Liver (tissue), 9 donors: ENCODE measurements around the gene PINLYP. TPM values are rescaled to one million over a fixed set of nuclear protein-coding genes. Genes with fewer than 3 reads are reported as not detected.

Source experiments
- DNase-seq: peaks from one replicate; pipeline ENCODE4 v3.0.0-alpha.2; 2017; ENCODE audit warnings: low spot score
- H3K27ac ChIP-seq, 2 donors: one replicate each; pipeline ENCODE4 v1.7.0; 2013; ENCODE audit warnings: inconsistent platforms in 2 of 2, low read length in 2 of 2, control low read depth in 1 of 2, low read depth in 1 of 2, mild to moderate bottlenecking in 1 of 2
- H3K27me3 ChIP-seq, 4 donors: one replicate each; pipeline versions ENCODE4 v1.6.1 to v1.7.0; 2013; ENCODE audit warnings: low read length in 3 of 4, inconsistent platforms in 1 of 4, mild to moderate bottlenecking in 1 of 4, moderate library complexity in 1 of 4; ENCODE audit not compliant: control insufficient read depth in 4 of 4, insufficient read depth in 4 of 4
- H3K36me3 ChIP-seq, 4 donors: one replicate each; pipeline versions ENCODE4 v1.6.1 to v1.7.0; 2013; ENCODE audit warnings: low read length in 3 of 4, mild to moderate bottlenecking in 3 of 4, low read depth in 1 of 4, moderate library complexity in 1 of 4; ENCODE audit not compliant: control insufficient read depth in 4 of 4, insufficient read depth in 3 of 4
- H3K4me1 ChIP-seq, 4 donors: one replicate each; pipeline versions ENCODE4 v1.6.1 to v1.7.0; 2013; ENCODE audit warnings: low read length in 3 of 4, mild to moderate bottlenecking in 3 of 4, moderate library complexity in 1 of 4; ENCODE audit not compliant: control insufficient read depth in 4 of 4, insufficient read depth in 4 of 4
- H3K4me3 ChIP-seq, 3 donors: one replicate each; pipeline versions ENCODE4 v1.6.1 to v1.7.0; 2013; ENCODE audit warnings: low read length in 3 of 3, control low read depth in 1 of 3, low read depth in 1 of 3, mild to moderate bottlenecking in 1 of 3
- H3K9ac ChIP-seq, 2 donors: one replicate each; pipeline ENCODE4 v1.7.0; 2013; ENCODE audit warnings: low read length in 2 of 2, mild to moderate bottlenecking in 2 of 2, moderate library complexity in 2 of 2, control low read depth in 1 of 2, low read depth in 1 of 2
- H3K9me3 ChIP-seq, 4 donors: one replicate each; pipeline versions ENCODE4 v1.6.1 to v1.7.0; 2013; ENCODE audit warnings: low read length in 3 of 4; ENCODE audit not compliant: control insufficient read depth in 4 of 4
- EGR1 ChIP-seq, 2 donors: IDR thresholded peaks; 2 replicates each; pipeline ENCODE4 v1.6.1; 2016 to 2018; ENCODE audit warnings: antibody characterized with exemption in 2 of 2, low read depth in 2 of 2
- FOXA1 ChIP-seq: IDR thresholded peaks from 2 replicates; pipeline ENCODE4 v1.6.1; 2016; ENCODE audit warnings: antibody characterized with exemption
- FOXA2 ChIP-seq: IDR thresholded peaks from 2 replicates; pipeline ENCODE4 v1.6.1; 2016; ENCODE audit warnings: antibody characterized with exemption
- GABPA ChIP-seq, 2 donors: IDR thresholded peaks in 1 of 2; conservative IDR thresholded peaks in 1 of 2; 2 replicates each; pipeline ENCODE4 v1.6.1; 2016; ENCODE audit warnings: antibody characterized with exemption in 2 of 2, mild to moderate bottlenecking in 1 of 2, moderate library complexity in 1 of 2
- HNF4A ChIP-seq, 2 donors: conservative IDR thresholded peaks; 2 replicates each; pipeline ENCODE4 v1.6.1; 2016; ENCODE audit warnings: antibody characterized with exemption in 2 of 2, mild to moderate bottlenecking in 2 of 2
- JUND ChIP-seq, 2 donors: IDR thresholded peaks; 2 replicates each; pipeline ENCODE4 v1.6.1; 2016; ENCODE audit warnings: antibody characterized with exemption in 2 of 2
- NR2F2 ChIP-seq: IDR thresholded peaks from 2 replicates; pipeline ENCODE4 v1.6.1; 2016; ENCODE audit warnings: antibody characterized with exemption
- RAD21 ChIP-seq, 2 donors: IDR thresholded peaks; 2 replicates each; pipeline ENCODE4 v1.6.1; 2016; ENCODE audit warnings: antibody characterized with exemption in 2 of 2, mild to moderate bottlenecking in 2 of 2
- RXRA ChIP-seq, 2 donors: IDR thresholded peaks; 2 replicates each; pipeline ENCODE4 v1.6.1; 2017 to 2018; ENCODE audit warnings: antibody characterized with exemption in 2 of 2, mild to moderate bottlenecking in 1 of 2
- SP1 ChIP-seq: IDR thresholded peaks from 2 replicates; pipeline ENCODE4 v1.6.1; 2018; ENCODE audit warnings: antibody characterized with exemption, mild to moderate bottlenecking
- TAF1 ChIP-seq: conservative IDR thresholded peaks from 2 replicates; pipeline ENCODE4 v1.6.1; 2016; ENCODE audit warnings: antibody characterized with exemption, mild to moderate bottlenecking
- YY1 ChIP-seq: IDR thresholded peaks from 2 replicates; pipeline ENCODE4 v1.6.1; 2016; ENCODE audit warnings: antibody characterized with exemption, mild to moderate bottlenecking
- WGBS: extraction: QIAGEN DNeasy Blood & Tissue Kit; methylation state at CpG from one replicate; pipeline ENCODE4 v1.1.7; 2013; 5-methylcytosine and 5-hydroxymethylcytosine counted together
- polyA plus RNA-seq, 2 donors: library from polyadenylated mRNA; stranded (reverse) in 1 of 2; unstranded in 1 of 2; fragments of 200-250 nt in 1 of 2; fragments of >200 nt in 1 of 2; fragmentation: Nextera tagmentation in 1 of 2; extraction: Ambion mirVana in 1 of 2; gene quantifications; one replicate each; pipeline versions ENCODE4 v1.2.1 to v1.2.3, GENCODE V29; 2013 to 2015
- total RNA-seq, 2 donors: library from RNA; depleted of rRNA; stranded (reverse); fragments of >200 nt; gene quantifications; one replicate each; pipeline ENCODE4 v1.2.3, GENCODE V29; 2014
- TF ChIP-seq, protein P1 (sequence below): IDR thresholded peaks from 2 replicates; pipeline ENCODE4 v1.6.1; 2016; ENCODE audit warnings: antibody characterized with exemption, mild to moderate bottlenecking
- TF ChIP-seq, protein P2 (sequence below): IDR thresholded peaks from 2 replicates; pipeline ENCODE4 v1.6.1; 2016; ENCODE audit warnings: antibody characterized with exemption
- TF ChIP-seq, protein P3 (sequence below): IDR thresholded peaks from 2 replicates; pipeline ENCODE4 v1.6.1; 2016; ENCODE audit warnings: antibody characterized with exemption
- TF ChIP-seq, protein P4 (sequence below): IDR thresholded peaks from 2 replicates; pipeline ENCODE4 v1.6.1; 2016; ENCODE audit warnings: antibody characterized with exemption
- TF ChIP-seq, protein P5 (sequence below): fragments of 150-350 bp; IDR thresholded peaks from 2 replicates; pipeline ENCODE4 v1.5.1; 2017; ENCODE audit warnings: improper control_type of control experiment, low read depth, low read length; ENCODE audit not compliant: missing input control
- donor health status: healthy.
- donor health status: healthy.
- donor health status: healthy.
- donor health status: healthy.
- donor health status: healthy.

Gene PINLYP
- total and polyA plus RNA-seq, 4 donors, result 0.42 to 4.3 (median 0.57) TPM

DNA sequence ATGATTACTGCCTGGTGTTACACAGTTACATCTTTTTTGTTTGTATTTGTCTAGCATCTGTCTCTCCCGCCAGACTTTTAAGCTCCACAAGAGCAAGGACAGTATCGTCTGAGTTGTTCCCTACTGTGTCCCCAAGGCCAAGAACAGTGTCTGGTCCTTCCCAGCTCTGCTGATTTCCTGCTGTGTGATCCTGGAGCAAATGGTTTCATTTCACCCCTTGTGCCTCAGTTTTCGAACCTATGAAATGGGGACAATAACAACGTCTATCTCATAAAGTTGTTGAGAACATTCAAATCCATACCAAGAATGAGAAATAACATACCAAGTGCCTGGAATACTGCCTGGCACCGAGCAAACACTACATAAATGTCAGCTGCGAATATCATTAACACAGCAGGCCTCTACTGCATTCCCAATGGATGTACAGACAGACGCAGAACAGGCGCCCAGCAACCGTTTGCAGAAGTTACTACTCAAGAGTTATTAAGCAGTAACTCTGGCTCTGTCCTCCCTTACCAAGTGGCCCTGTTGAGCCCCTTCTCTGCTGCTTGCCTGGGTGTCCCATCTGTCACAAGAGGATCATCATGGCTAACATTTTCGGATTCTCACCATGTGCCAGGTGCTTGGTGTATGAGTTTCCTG, 11.7 kb upstream of the PINLYP start:
- H3K36me3 ChIP-seq, result peaks cover 0 to 7% (median 2%) of the 10 kb centered on the region in 4 donors
- H3K4me1 ChIP-seq, result no peaks in the 10 kb centered on the region
- H3K27ac ChIP-seq, result peak overlapping the region in 1 of 2 donors; percentile 0
- DNase-seq, result no peak
- H3K27me3 ChIP-seq, result no peaks in the 10 kb centered on the region
- H3K4me3 ChIP-seq, result no peak overlapping the region
- WGBS, result 89% methylated on average over 10 of the region's 10 CpGs
- H3K9me3 ChIP-seq, result no peaks in the 10 kb centered on the region
- no peak overlapping the region for H3K9ac ChIP-seq
- no peak for TF ChIP-seq FOXA2
- no peak for TF ChIP-seq RAD21 (IDR thresholded peaks at IDR 0.05)
- TF ChIP-seq, protein P1, sequence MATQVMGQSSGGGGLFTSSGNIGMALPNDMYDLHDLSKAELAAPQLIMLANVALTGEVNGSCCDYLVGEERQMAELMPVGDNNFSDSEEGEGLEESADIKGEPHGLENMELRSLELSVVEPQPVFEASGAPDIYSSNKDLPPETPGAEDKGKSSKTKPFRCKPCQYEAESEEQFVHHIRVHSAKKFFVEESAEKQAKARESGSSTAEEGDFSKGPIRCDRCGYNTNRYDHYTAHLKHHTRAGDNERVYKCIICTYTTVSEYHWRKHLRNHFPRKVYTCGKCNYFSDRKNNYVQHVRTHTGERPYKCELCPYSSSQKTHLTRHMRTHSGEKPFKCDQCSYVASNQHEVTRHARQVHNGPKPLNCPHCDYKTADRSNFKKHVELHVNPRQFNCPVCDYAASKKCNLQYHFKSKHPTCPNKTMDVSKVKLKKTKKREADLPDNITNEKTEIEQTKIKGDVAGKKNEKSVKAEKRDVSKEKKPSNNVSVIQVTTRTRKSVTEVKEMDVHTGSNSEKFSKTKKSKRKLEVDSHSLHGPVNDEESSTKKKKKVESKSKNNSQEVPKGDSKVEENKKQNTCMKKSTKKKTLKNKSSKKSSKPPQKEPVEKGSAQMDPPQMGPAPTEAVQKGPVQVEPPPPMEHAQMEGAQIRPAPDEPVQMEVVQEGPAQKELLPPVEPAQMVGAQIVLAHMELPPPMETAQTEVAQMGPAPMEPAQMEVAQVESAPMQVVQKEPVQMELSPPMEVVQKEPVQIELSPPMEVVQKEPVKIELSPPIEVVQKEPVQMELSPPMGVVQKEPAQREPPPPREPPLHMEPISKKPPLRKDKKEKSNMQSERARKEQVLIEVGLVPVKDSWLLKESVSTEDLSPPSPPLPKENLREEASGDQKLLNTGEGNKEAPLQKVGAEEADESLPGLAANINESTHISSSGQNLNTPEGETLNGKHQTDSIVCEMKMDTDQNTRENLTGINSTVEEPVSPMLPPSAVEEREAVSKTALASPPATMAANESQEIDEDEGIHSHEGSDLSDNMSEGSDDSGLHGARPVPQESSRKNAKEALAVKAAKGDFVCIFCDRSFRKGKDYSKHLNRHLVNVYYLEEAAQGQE, result no peak
- TF ChIP-seq, protein P2, sequence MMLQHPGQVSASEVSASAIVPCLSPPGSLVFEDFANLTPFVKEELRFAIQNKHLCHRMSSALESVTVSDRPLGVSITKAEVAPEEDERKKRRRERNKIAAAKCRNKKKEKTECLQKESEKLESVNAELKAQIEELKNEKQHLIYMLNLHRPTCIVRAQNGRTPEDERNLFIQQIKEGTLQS, result no peak
- TF ChIP-seq TAF1, result no peak
- TF ChIP-seq, protein P3, sequence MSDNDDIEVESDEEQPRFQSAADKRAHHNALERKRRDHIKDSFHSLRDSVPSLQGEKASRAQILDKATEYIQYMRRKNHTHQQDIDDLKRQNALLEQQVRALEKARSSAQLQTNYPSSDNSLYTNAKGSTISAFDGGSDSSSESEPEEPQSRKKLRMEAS, result no peak
- no peak for TF ChIP-seq JUND (IDR thresholded peaks at IDR 0.05)
- TF ChIP-seq, protein P4, sequence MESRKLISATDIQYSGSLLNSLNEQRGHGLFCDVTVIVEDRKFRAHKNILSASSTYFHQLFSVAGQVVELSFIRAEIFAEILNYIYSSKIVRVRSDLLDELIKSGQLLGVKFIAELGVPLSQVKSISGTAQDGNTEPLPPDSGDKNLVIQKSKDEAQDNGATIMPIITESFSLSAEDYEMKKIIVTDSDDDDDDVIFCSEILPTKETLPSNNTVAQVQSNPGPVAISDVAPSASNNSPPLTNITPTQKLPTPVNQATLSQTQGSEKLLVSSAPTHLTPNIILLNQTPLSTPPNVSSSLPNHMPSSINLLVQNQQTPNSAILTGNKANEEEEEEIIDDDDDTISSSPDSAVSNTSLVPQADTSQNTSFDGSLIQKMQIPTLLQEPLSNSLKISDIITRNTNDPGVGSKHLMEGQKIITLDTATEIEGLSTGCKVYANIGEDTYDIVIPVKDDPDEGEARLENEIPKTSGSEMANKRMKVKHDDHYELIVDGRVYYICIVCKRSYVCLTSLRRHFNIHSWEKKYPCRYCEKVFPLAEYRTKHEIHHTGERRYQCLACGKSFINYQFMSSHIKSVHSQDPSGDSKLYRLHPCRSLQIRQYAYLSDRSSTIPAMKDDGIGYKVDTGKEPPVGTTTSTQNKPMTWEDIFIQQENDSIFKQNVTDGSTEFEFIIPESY, result no peak
- no peak for TF ChIP-seq HNF4A (conservative IDR thresholded peaks at IDR 0.05)
- TF ChIP-seq FOXA1, result no peak
- no peak for TF ChIP-seq SP1
- TF ChIP-seq RXRA (IDR thresholded peaks at IDR 0.05), result no peak
- no peak for TF ChIP-seq NR2F2

DNA sequence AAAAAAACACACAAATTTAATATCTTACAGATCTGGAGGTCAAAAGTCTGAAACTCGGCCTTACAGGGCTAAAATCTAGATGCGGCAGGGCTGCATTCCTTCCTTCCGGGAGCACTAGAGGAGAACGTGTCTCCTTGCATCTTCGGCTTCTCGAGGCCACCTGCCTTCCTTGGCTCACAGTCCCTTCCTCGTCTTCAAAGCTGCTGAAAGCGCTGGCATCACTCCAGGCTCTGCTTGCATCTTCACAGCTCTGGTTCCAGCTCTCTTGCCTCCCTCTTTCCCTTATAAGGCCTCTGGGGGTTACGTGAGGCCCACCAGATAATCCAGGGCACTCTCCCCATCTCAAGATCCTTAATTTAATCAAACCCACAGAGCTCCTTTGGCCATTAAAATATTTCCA, 10.8 kb upstream of the PINLYP start:
- TF ChIP-seq RAD21 (IDR thresholded peaks at IDR 0.05), result no peak
- TF ChIP-seq JUND (IDR thresholded peaks at IDR 0.05), result no peak
- no peak for TF ChIP-seq GABPA (IDR thresholded peaks at IDR 0.05 in 1 of 2, conservative IDR thresholded peaks at IDR 0.05 in 1 of 2)
- TF ChIP-seq, protein P5, sequence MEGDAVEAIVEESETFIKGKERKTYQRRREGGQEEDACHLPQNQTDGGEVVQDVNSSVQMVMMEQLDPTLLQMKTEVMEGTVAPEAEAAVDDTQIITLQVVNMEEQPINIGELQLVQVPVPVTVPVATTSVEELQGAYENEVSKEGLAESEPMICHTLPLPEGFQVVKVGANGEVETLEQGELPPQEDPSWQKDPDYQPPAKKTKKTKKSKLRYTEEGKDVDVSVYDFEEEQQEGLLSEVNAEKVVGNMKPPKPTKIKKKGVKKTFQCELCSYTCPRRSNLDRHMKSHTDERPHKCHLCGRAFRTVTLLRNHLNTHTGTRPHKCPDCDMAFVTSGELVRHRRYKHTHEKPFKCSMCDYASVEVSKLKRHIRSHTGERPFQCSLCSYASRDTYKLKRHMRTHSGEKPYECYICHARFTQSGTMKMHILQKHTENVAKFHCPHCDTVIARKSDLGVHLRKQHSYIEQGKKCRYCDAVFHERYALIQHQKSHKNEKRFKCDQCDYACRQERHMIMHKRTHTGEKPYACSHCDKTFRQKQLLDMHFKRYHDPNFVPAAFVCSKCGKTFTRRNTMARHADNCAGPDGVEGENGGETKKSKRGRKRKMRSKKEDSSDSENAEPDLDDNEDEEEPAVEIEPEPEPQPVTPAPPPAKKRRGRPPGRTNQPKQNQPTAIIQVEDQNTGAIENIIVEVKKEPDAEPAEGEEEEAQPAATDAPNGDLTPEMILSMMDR, result no peak
- TF ChIP-seq FOXA2, result no peak
- TF ChIP-seq HNF4A (conservative IDR thresholded peaks at IDR 0.05), result no peak
- no peak for TF ChIP-seq EGR1 (IDR thresholded peaks at IDR 0.05; ENCODE audit: low read depth in 2 of 2)
- TF ChIP-seq, protein P1, result no peak
- TF ChIP-seq YY1, result no peak
- no peak for TF ChIP-seq FOXA1
- Histone ChIP-seq H3K9me3 (no peaks in the 10 kb centered on the region), H3K27ac (no peak overlapping the region), H3K9ac (no peak overlapping the region), H3K4me3 (no peak overlapping the region), H3K4me1 (no peaks in the 10 kb centered on the region), H3K36me3 (peaks cover 0 to 7% (median 2%) of the 10 kb centered on the region in 4 donors), H3K27me3 (no peaks in the 10 kb centered on the region)
- 87% methylated on average over 9 of the region's 9 CpGs for WGBS
- no peak for DNase-seq
